IMR-90 (cell line): ENCODE results near the gene PI4KA. TPM values are rescaled to one million over a fixed set of nuclear protein-coding genes. Genes with fewer than 3 reads are reported as not detected.

Experiments
- ATAC-seq: fragments of 200-7000 bp; cut with Tn5 transposase; 2 replicates; pipeline ENCODE4 v1.9.1; 2020; ENCODE audit warnings: low read depth, mild to moderate bottlenecking, moderate library complexity
- BruUV-seq: library from RNA; stranded (reverse); fragments of 400-500 nt; replicated peaks from 2 replicates; lab custom pipeline; 2021; lab: Mats Ljungman, UMichigan
- CTCF ChIA-PET: fragments of 300-600 bp; formaldehyde crosslinking; extraction: SDS; loops from one replicate; lab custom pipeline; 2021; ENCODE audit warnings: antibody characterized with exemption; lab: Yijun Ruan, JAX
- POLR2A ChIA-PET: fragments of 300-600 bp; sonication (Branson Sonifier 250); formaldehyde crosslinking; loops from one replicate; lab custom pipeline; 2022; ENCODE audit warnings: antibody characterized with exemption; ENCODE audit not compliant: unreplicated experiment; lab: Charles Lee
- DNase-seq: peaks from one replicate; pipeline ENCODE4 v3.0.0; 2013
- H2AFZ ChIP-seq: replicated peaks from 2 replicates; pipeline ENCODE3; 2013; ENCODE audit warnings: low read length, mild to moderate bottlenecking; ENCODE audit not compliant: poor library complexity
- H2AK5ac ChIP-seq: 2 replicates; pipeline ENCODE4 v1.6.1; 2013; ENCODE audit warnings: low read depth, low read length, inconsistent platforms
- H2AK9ac ChIP-seq: replicated peaks from 2 replicates; pipeline ENCODE3; 2013; ENCODE audit warnings: mild to moderate bottlenecking, low read depth, low read length, moderate library complexity; ENCODE audit not compliant: poor library complexity
- H2BK120ac ChIP-seq: 2 replicates; pipeline ENCODE4 v1.6.1; 2013; ENCODE audit warnings: low read depth, low read length, inconsistent platforms
- H2BK15ac ChIP-seq: 3 replicates; pipeline ENCODE4 v1.6.1; 2013; ENCODE audit warnings: low read depth, low read length, inconsistent platforms
- H2BK20ac ChIP-seq: 2 replicates; pipeline ENCODE4 v1.6.1; 2013; ENCODE audit warnings: low read depth, mild to moderate bottlenecking, inconsistent platforms, low read length, moderate library complexity
- H2BK5ac ChIP-seq: 2 replicates; pipeline ENCODE4 v1.6.1; 2013; ENCODE audit warnings: mild to moderate bottlenecking, low read depth, low read length, inconsistent platforms; ENCODE audit not compliant: poor library complexity, severe bottlenecking
- H3K14ac ChIP-seq: replicated peaks from 2 replicates; pipeline ENCODE4 v1.6.1; 2013; ENCODE audit warnings: low read depth, low read length, inconsistent platforms
- H3K18ac ChIP-seq: 2 replicates; pipeline ENCODE4 v1.6.1; 2013; ENCODE audit warnings: low read depth, low read length, control low read depth
- H3K23ac ChIP-seq: 2 replicates; pipeline ENCODE4 v1.6.1; 2013; ENCODE audit warnings: low read depth, low read length, inconsistent platforms
- H3K27ac ChIP-seq: 2 replicates; pipeline ENCODE4 v1.5.1; 2013; ENCODE audit warnings: mild to moderate bottlenecking, control low read depth, low read length; ENCODE audit not compliant: insufficient read depth
- H3K27me3 ChIP-seq: 2 replicates; pipeline ENCODE4 v1.6.1; 2013; ENCODE audit warnings: low read length; ENCODE audit not compliant: control insufficient read depth, insufficient read depth
- H3K36me3 ChIP-seq: 2 replicates; pipeline ENCODE4 v1.6.1; 2013; ENCODE audit warnings: low read length, mixed read lengths; ENCODE audit not compliant: control insufficient read depth, insufficient read depth
- H3K4ac ChIP-seq: 2 replicates; pipeline ENCODE4 v1.6.1; 2013; ENCODE audit warnings: low read depth, low read length, inconsistent platforms
- H3K4me1 ChIP-seq: 2 replicates; pipeline ENCODE4 v1.6.1; 2013; ENCODE audit warnings: low read length, mixed read lengths; ENCODE audit not compliant: control insufficient read depth, insufficient read depth
- H3K4me2 ChIP-seq: 2 replicates; pipeline ENCODE4 v1.6.1; 2013; ENCODE audit warnings: low read depth, mild to moderate bottlenecking, control low read depth, low read length, moderate library complexity
- H3K4me3 ChIP-seq: 2 replicates; pipeline ENCODE4 v1.5.1; 2013; ENCODE audit warnings: low read depth, mild to moderate bottlenecking, control low read depth, low read length, moderate library complexity; ENCODE audit not compliant: insufficient read depth
- H3K56ac ChIP-seq: 2 replicates; pipeline ENCODE4 v1.6.1; 2013; ENCODE audit warnings: low read length, inconsistent platforms; ENCODE audit not compliant: insufficient read depth; ENCODE audit errors: extremely low read depth
- H3K79me1 ChIP-seq, 2 experiments: 2 replicates each; pipeline ENCODE4 v1.6.1; 2013; ENCODE audit warnings: low read length in 2 of 2, inconsistent platforms in 1 of 2, low read depth in 1 of 2
- H3K9ac ChIP-seq: 2 replicates; pipeline ENCODE4 v1.6.1; 2013; ENCODE audit warnings: low read depth, low read length, control low read depth
- H3K9me1 ChIP-seq: 2 replicates; pipeline ENCODE4 v1.6.1; 2013; ENCODE audit warnings: low read length, inconsistent platforms; ENCODE audit not compliant: insufficient read depth
- H3K9me3 ChIP-seq: 2 replicates; pipeline ENCODE4 v1.6.1; 2013; ENCODE audit warnings: low read length; ENCODE audit not compliant: control insufficient read depth, insufficient read depth
- H4K20me1 ChIP-seq: 2 replicates; pipeline ENCODE4 v1.6.1; 2013; ENCODE audit warnings: low read length, inconsistent platforms; ENCODE audit not compliant: insufficient read depth
- H4K5ac ChIP-seq: 2 replicates; pipeline ENCODE4 v1.6.1; 2013; ENCODE audit warnings: mild to moderate bottlenecking, low read depth, low read length, control low read depth
- H4K8ac ChIP-seq, 2 experiments: 2 replicates each; pipeline ENCODE4 v1.6.1; 2013; ENCODE audit warnings: low read depth in 2 of 2, low read length in 2 of 2, control low read depth in 1 of 2, inconsistent platforms in 1 of 2
- H4K91ac ChIP-seq: 2 replicates; pipeline ENCODE4 v1.6.1; 2013; ENCODE audit warnings: low read depth, low read length, inconsistent platforms; ENCODE audit not compliant: insufficient read depth
- BHLHE40 ChIP-seq: fragments of 150-350 bp; IDR thresholded peaks from 2 replicates; pipeline ENCODE4 v1.6.1; 2016; ENCODE audit warnings: mild to moderate bottlenecking, low read depth, low read length
- CEBPB ChIP-seq: IDR thresholded peaks from 2 replicates; pipeline ENCODE4 v1.6.1; 2012; ENCODE audit warnings: low read depth, low read length, improper control_type of control experiment
- CHD1 ChIP-seq: IDR thresholded peaks from 2 replicates; pipeline ENCODE4 v1.6.1; 2012; ENCODE audit warnings: low read depth, low read length, improper control_type of control experiment
- CTCF ChIP-seq: conservative IDR thresholded peaks from 2 replicates; pipeline ENCODE4 v1.5.1; 2012; ENCODE audit warnings: mild to moderate bottlenecking, low read depth, low read length, improper control_type of control experiment
- ELK1 ChIP-seq: fragments of 150-350 bp; IDR thresholded peaks from 2 replicates; pipeline ENCODE4 v1.6.1; 2016; ENCODE audit warnings: low read depth, mild to moderate bottlenecking, low read length, moderate library complexity, borderline replicate concordance
- FOS ChIP-seq: fragments of 150-350 bp; IDR thresholded peaks from 2 replicates; pipeline ENCODE4 v1.6.1; 2016; ENCODE audit warnings: low read depth, low read length
- MAFK ChIP-seq: IDR thresholded peaks from 2 replicates; pipeline ENCODE4 v1.6.1; 2012; ENCODE audit warnings: low read depth, low read length, improper control_type of control experiment
- MXI1 ChIP-seq: IDR thresholded peaks from 2 replicates; pipeline ENCODE4 v1.6.1; 2012; ENCODE audit warnings: low read depth, mild to moderate bottlenecking, low read length, moderate library complexity, borderline replicate concordance
- NFE2L2 ChIP-seq: fragments of 150-350 bp; IDR thresholded peaks from 2 replicates; pipeline ENCODE4 v1.6.1; 2016; ENCODE audit warnings: low read depth, mild to moderate bottlenecking, low read length
- POLR2A ChIP-seq: IDR thresholded peaks from 2 replicates; pipeline ENCODE4 v1.6.1; 2012; ENCODE audit warnings: mild to moderate bottlenecking, low read depth, low read length
- RAD21 ChIP-seq: IDR thresholded peaks from 2 replicates; pipeline ENCODE4 v1.6.1; 2012; ENCODE audit warnings: low read length, improper control_type of control experiment
- RCOR1 ChIP-seq: IDR thresholded peaks from 2 replicates; pipeline ENCODE4 v1.6.1; 2012; ENCODE audit warnings: mild to moderate bottlenecking, low read length, improper control_type of control experiment; ENCODE audit not compliant: insufficient replicate concordance
- RFX5 ChIP-seq: IDR thresholded peaks from 2 replicates; pipeline ENCODE4 v1.8.0; 2012; ENCODE audit warnings: low read depth, mild to moderate bottlenecking, low read length, moderate library complexity
- SMC3 ChIP-seq: fragments of 150-350 bp; IDR thresholded peaks from 2 replicates; pipeline ENCODE4 v1.6.1; 2016; ENCODE audit warnings: low read depth, mild to moderate bottlenecking, antibody characterized with exemption, low read length, moderate library complexity
- USF2 ChIP-seq: fragments of 150-350 bp; IDR thresholded peaks from 2 replicates; pipeline ENCODE4 v1.6.1; 2017; ENCODE audit warnings: mild to moderate bottlenecking, antibody characterized with exemption, low read length, low read depth
- WGBS, 2 experiments: methylation state at CpG; one replicate each; pipeline versions ENCODE4 v1.1.5 to v1.1.7; 2013; ENCODE audit warnings: missing lambda C conversion rate in 2 of 2; ENCODE audit not compliant: insufficient read length in 1 of 2; ENCODE audit errors: extremely low coverage in 2 of 2; 5-methylcytosine and 5-hydroxymethylcytosine counted together
- dilution Hi-C: fragments of 300-500 bp; cut with HindIII; formaldehyde crosslinking; loops from one replicate; pipeline ENCODE4 v1.14.3; 2018; ENCODE audit warnings: low sequenced_read_pairs; ENCODE audit not compliant: unreplicated experiment
- in situ Hi-C: fragments of 300-500 bp; cut with MboI; formaldehyde crosslinking; loops from 3 replicates; pipeline ENCODE4 v1.14.3; 2019; ENCODE audit warnings: low sequenced_read_pairs, inconsistent platforms, mixed read lengths
- intact Hi-C: fragments of 100-400 bp; cut with micrococcal nuclease; formaldehyde crosslinking; loops from 2 replicates; pipeline ENCODE4 v1.10.0; 2022
- polyA plus RNA-seq, 3 experiments: library from polyadenylated mRNA; depleted of rRNA; stranded (reverse); fragments of >200 nt; gene quantifications; 2 replicates each; pipeline ENCODE4 v1.2.3, GENCODE V29; 2012; ENCODE audit warnings: low replicate concordance in 1 of 3
- total RNA-seq: library from RNA; depleted of rRNA; stranded (reverse); fragments of >200 nt; gene quantifications from 2 replicates; pipeline ENCODE4 v1.2.3, GENCODE V29; 2012

Gene PI4KA
- total and polyA plus RNA-seq, 2 of the 4 experiments (the other 2 are of a cell fraction) = 16.8 to 35.5 TPM

DNA sequence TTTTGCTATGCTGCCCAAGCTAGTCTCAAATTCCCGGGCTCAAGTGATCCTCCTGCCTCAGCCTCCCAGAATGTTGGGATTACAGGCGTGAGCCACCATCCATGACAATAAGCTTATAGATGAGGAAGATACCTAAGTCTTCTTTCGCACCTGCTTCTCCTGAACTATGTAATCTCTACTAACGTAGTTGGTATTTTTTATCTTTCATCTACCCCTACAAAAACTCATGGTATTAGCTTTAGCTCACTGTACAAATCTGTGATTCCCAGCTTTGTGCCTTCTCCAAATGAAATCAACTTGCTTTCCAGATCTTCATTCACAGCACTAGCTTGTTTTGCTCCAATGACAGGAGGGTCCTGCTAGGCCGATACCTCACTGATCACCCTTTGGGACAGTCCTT is 36.4 kb downstream of the PI4KA start:
- H3K79me1 ChIP-seq = peaks cover 7 to 12% of the 10 kb centered on the region in 2 experiments; a peak in 3 of 4 replicates
- no peak overlapping the region for H3K18ac ChIP-seq
- POLR2A ChIA-PET = no interaction called here
- CTCF ChIA-PET = no interaction called here
- DNase-seq (no peak), ATAC-seq (no peak)
- H2BK120ac ChIP-seq = no peak overlapping the region
- intact Hi-C loops = no loop called here
- 0 out of 2 replicates have a peak overlapping the region, but pooled peaks have one; percentile 33 for H3K23ac ChIP-seq
- no peak overlapping the region for H3K14ac ChIP-seq
- H3K4me1 ChIP-seq = no peaks in the 10 kb centered on the region
- H3K4ac ChIP-seq = no peak overlapping the region
- BruUV-seq = no TSS peak
- H4K20me1 ChIP-seq = no peaks in the 10 kb centered on the region
- H4K8ac ChIP-seq = no peak overlapping the region
- H4K91ac ChIP-seq = no peak overlapping the region
- no peak overlapping the region for H3K4me3 ChIP-seq
- no peak overlapping the region for H2AK9ac ChIP-seq
- no peak overlapping the region for H2AK5ac ChIP-seq
- H3K27ac ChIP-seq = no peak overlapping the region
- no peak overlapping the region for H2AFZ ChIP-seq
- no peak overlapping the region for H2BK20ac ChIP-seq
- no peaks in the 10 kb centered on the region for H3K27me3 ChIP-seq
- no peak overlapping the region for H3K56ac ChIP-seq
- peaks cover 21% of the 10 kb centered on the region for H3K36me3 ChIP-seq
- H3K9ac ChIP-seq = no peak overlapping the region
- no peak overlapping the region for H2BK5ac ChIP-seq
- dilution Hi-C loops = no loop called here
- H2BK15ac ChIP-seq = no peak overlapping the region
- H3K4me2 ChIP-seq = no peak overlapping the region
- no peaks in the 10 kb centered on the region for H3K9me3 ChIP-seq
- H3K9me1 ChIP-seq = no peaks in the 10 kb centered on the region
- no peak for TF ChIP-seq CTCF
- no peak for TF ChIP-seq MXI1
- no peak for TF ChIP-seq NFE2L2
- no peak for TF ChIP-seq FOS
- no peak for TF ChIP-seq RCOR1
- TF ChIP-seq BHLHE40 = no peak
- no peak for TF ChIP-seq POLR2A
- no peak for TF ChIP-seq RAD21
- no peak for TF ChIP-seq CHD1
- no peak for TF ChIP-seq ELK1
- no peak for TF ChIP-seq CEBPB
- TF ChIP-seq MAFK = no peak
- TF ChIP-seq SMC3 = no peak
- TF ChIP-seq USF2 = no peak
- TF ChIP-seq RFX5 = no peak
- WGBS, 2 experiments = no CpG with 5 or more reads among the region's 5 CpGs
- in situ Hi-C loops = no loop called here
- H4K5ac ChIP-seq = no peak overlapping the region
